DMS53 treated with DMSO at 0.1 percent for 48 hours (cell line): Measurements from ENCODE around the gene PPDPF.

Experiments used
- DNase-seq: peaks from one replicate; lab custom pipeline; 2025; ENCODE audit not compliant: unreplicated experiment; lab: John Stamatoyannopoulos, UW

The PPDPF gene

DNA sequence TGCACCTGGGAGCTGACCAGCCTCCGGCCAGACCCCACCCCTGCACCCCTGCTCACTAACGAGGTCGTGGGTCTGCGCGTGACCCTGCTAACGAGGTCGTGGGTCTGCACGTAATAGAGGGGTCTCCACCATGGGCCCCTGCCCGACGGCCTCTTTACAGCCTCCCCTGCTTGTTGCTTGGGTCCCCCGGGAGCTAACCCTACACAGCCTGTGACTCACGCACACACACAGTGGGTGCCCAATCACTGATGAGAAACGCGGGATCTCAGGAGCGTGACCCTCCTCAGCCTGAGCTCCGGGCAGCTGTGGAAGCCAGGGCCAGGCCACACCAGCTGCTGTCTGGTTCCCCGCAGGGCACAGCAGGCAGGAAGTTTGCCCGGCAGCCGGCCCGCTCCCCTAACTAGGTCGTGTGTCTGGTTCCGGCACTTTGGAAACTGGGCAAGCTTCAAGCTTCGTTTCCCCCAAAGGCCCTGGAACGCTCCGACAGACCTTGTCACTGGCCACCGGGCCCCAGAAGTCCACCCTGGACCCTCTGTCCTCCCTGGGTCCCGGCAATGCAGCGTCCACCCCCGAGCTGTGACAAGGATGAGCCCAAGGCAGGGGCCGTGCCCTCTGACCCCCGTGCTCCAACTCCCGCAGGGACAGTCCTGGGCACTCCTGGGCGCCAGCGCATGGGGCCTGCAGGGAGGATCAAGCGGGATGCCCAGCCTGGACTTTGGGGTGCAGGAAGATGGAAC, 15.8 kb downstream of the PPDPF start:
- no peak for DNase-seq

- no peak for DNase-seq
Observed at GRCh38 chr20:63536997-63537524, 16.5 kb downstream of the PPDPF start, which contains the start of gene PTK6. PTK6 (minus strand) TSS chr20:63537376; CDS start chr20:63537314, 62 bp downstream.

DNA sequence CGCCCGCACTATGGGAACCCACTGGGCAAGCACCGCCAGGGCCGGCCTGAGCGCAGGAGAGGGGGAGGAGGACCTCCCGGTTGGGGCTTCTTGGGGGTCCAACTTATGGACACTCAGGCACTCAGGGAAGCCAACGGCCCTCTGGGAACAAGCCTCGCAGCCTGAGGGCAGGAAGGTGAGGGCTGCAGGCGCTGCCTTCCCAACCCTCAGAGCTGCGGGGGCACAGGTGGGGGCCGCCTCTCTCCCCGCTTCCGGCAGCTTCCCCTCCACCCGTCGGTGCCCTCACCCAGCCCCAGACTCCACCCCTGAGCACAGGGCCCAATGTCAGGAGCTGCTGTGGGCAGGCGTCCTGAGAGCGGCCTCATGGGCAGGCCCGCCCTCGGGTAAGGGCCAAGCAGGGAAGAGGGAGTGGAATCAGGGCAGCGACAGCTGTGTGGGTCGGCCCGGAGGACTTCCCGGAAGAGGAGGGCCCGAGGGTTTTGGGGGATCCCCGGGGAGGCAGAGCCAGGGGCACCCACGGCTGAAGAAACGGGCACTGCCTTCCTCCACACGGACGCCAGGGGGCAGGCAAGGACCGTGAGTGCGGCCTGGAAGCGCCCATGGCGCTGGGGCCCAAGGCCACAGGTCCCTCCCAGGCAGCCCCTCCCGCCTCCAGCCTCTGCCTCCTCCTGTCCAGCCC, 17.1 kb downstream of the PPDPF start:
- DNase-seq, result peak; percentile 67

GRCh38 chr20:63538204-63539091, 17.9 kb downstream of the PPDPF start:
- DNase-seq, result peak; percentile 44

- no peak for DNase-seq
Observed at GRCh38 chr20:63539092-63539430, 18.5 kb downstream of the PPDPF start.

- no peak for DNase-seq
Observed at GRCh38 chr20:63539441-63540370, 19.1 kb downstream of the PPDPF start.

GRCh38 chr20:63540417-63541186, 20.0 kb downstream of the PPDPF start:
- no peak for DNase-seq

GRCh38 chr20:63541371-63541770, 20.8 kb downstream of the PPDPF start:
- no peak for DNase-seq

GRCh38 chr20:63542031-63542559, 21.5 kb downstream of the PPDPF start:
- no peak for DNase-seq

- no peak for DNase-seq
Observed at GRCh38 chr20:63542696-63543095, 22.1 kb downstream of the PPDPF start.

GRCh38 chr20:63543131-63543530, 22.6 kb downstream of the PPDPF start:
- no peak for DNase-seq

- DNase-seq, result no peak
Observed at GRCh38 chr20:63543733-63544132, 23.2 kb downstream of the PPDPF start.

DNA sequence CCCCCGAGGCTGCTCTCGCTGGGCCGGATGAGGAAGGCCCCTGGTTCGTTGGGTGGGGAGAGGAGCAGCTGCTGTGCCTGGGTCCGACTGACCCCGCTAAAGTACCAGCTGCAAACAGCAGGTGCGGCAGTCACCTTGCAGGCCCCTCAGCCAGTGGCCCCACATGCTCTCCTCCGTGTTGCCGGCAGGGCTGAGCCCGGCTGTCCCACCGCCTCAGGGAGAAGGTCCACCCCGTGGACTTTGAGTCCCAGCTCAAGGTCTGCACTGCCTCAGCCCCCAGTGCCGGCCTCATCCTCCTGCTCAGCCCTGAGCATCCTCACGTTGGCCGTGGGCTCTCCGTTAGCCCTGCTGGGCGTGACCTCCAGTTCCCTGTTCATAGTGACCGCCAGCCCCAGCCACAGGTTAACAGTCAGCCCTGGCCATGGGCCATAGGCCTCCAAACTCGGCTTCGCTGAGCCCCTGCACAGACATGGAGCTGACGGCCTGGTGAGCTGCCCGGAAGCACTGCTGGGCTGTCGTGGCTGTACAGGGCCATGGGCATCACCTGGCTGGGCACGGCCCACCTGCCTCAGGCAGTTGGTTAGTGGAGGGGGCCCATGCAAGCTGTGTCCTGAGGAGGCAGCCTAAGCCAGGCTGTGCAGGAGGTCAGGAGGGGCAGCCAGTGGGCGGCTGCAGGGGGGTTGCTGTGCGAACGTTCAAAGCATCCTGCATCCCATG, 23.8 kb downstream of the PPDPF start:
- no peak for DNase-seq

- DNase-seq, result no peak
Observed at GRCh38 chr20:63544958-63545516, 24.5 kb downstream of the PPDPF start.

DNA sequence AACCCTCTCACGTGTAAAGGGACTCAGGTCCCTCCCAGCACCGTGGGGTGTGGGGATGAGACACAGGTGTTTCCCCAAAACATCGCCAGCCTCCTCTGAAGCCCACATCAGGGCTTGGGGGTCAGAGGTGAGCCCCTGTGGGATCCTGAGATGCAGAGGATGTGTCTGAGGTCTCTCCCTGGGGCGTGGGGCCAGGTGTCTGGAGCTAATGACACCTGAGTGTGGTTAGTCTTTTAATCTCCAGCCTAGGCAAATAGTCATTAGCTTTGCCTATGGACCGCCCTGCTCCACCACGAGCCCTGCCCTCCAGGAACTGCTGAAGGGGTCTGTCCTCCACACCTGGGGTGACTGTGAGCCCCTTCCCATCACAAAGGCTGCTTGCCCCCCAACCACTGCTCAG, 25.2 kb downstream of the PPDPF start:
- no peak for DNase-seq

GRCh38 chr20:63546256-63546955, 25.8 kb downstream of the PPDPF start:
- no peak for DNase-seq

- no peak for DNase-seq
Observed at GRCh38 chr20:63546956-63547724, 26.6 kb downstream of the PPDPF start.
